ENCODE measurements around the gene IL1RAPL1. TPM values are rescaled to one million over a fixed set of nuclear protein-coding genes. Genes with fewer than 3 reads are reported as not detected.

Gene IL1RAPL1
- total and polyA plus RNA-seq, 4 experiments from 2014 or later = not detected

DNA sequence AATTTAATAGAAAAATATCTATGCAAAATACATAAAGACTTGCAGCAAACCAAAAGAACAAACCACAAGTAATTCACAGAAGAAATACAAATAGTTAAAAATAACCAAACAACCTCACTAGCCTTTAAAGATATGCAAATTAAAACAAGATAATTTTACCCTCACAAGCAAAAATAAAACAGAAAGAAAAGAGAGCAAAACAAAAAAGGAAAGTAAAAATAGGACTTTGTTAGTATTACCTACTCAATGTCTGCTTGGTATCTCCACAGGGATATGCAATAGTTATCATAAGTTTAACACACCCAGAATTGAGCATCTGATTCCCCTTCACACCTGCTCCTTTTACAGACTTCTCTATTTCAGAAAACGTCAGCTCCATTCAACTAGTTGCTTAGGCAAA, 890.6 kb downstream of the IL1RAPL1 start:
- no peaks in the 10 kb centered on the region for H3K36me3 Mint-ChIP-seq
- ChIA-PET POLR2A (ENCODE audit: partially characterized antibody) (no interaction called here), CTCF (ENCODE audit: partially characterized antibody) (no interaction called here)
- no peak overlapping the region for H3K4me3 Mint-ChIP-seq
- no peaks in the 10 kb centered on the region for H3K27me3 Mint-ChIP-seq
- no peaks in the 10 kb centered on the region for H3K4me1 ChIP-seq (ENCODE audit: insufficient read depth, low read length)
- no peaks in the 10 kb centered on the region for H3K36me3 ChIP-seq (ENCODE audit: insufficient read depth, low read length)
- peaks cover 0 to 8% (median 2%) of the 10 kb centered on the region in 8 donors for H3K9me3 Mint-ChIP-seq
- no peaks in the 10 kb centered on the region for H3K9me3 ChIP-seq (ENCODE audit: control insufficient read depth in 1 of 2, low read length in 2 of 2)
- no peak overlapping the region for H3K4me3 ChIP-seq (ENCODE audit: low read length in 2 of 2)
- no peaks in the 10 kb centered on the region for H3K4me1 Mint-ChIP-seq
- H3K27ac Mint-ChIP-seq = no peak overlapping the region
- DNase-seq = no peak
- H3K27me3 ChIP-seq (ENCODE audit: insufficient read depth, low read length) = no peaks in the 10 kb centered on the region
- intact Hi-C loops (cut with micrococcal nuclease) = no loop called here
- H3K27ac ChIP-seq (ENCODE audit: low read depth, low read length) = no peak overlapping the region

DNA sequence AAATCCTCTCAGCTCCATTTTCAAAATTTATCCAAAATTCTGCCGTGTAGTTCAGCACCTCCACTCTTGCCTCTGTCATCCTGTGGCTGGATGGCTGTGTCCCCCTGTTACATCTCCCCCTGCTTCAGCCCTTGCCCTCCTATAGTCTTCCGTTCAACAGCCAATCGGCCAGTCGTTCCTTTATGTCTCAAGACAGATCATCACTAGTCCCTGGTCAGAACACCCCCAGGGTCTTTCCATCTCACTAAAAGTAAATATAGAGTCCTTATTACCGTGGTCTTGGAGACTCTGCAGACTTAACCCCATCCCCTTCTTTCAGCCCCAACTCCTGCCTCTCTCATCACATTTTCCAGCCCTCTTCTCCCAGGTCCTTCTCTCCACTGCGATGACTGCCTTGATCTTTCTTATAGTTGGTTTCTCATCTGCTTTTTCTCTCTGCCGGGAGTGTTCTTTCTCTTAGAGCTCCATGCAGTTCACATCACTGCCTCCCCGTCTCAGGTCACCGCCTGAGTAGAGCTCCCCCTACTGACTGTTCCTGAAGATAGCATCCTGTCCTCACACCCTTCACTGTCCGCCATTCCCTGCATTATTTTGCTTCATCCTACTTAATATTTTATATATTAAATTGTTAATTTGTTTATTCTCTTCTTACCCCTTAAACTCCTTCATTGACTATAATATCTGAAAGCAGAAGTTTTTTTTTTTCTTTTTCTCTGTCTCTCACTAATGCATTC, 891.3 kb downstream of the IL1RAPL1 start:
- H3K27ac Mint-ChIP-seq = no peak overlapping the region
- no peaks in the 10 kb centered on the region for H3K4me1 ChIP-seq (ENCODE audit: insufficient read depth, low read length)
- H3K27me3 ChIP-seq (ENCODE audit: insufficient read depth, low read length) = no peaks in the 10 kb centered on the region
- DNase-seq = no peak
- H3K27me3 Mint-ChIP-seq = no peaks in the 10 kb centered on the region
- no peaks in the 10 kb centered on the region for H3K4me1 Mint-ChIP-seq
- peak overlapping the region in 1 of 8 donors; percentile 37 for H3K4me3 Mint-ChIP-seq
- H3K9me3 Mint-ChIP-seq = peaks cover 0 to 8% (median 2%) of the 10 kb centered on the region in 8 donors
- no peak overlapping the region for H3K4me3 ChIP-seq (ENCODE audit: low read length in 2 of 2)
- POLR2A ChIA-PET (ENCODE audit: partially characterized antibody) = no interaction called here
- H3K36me3 ChIP-seq (ENCODE audit: insufficient read depth, low read length) = no peaks in the 10 kb centered on the region
- intact Hi-C loops (cut with micrococcal nuclease) = no loop called here
- no peak overlapping the region for H3K27ac ChIP-seq (ENCODE audit: low read depth, low read length)
- no peaks in the 10 kb centered on the region for H3K36me3 Mint-ChIP-seq
- CTCF ChIA-PET (ENCODE audit: partially characterized antibody) = no interaction called here
- H3K9me3 ChIP-seq (ENCODE audit: control insufficient read depth in 1 of 2, low read length in 2 of 2) = no peaks in the 10 kb centered on the region

DNA sequence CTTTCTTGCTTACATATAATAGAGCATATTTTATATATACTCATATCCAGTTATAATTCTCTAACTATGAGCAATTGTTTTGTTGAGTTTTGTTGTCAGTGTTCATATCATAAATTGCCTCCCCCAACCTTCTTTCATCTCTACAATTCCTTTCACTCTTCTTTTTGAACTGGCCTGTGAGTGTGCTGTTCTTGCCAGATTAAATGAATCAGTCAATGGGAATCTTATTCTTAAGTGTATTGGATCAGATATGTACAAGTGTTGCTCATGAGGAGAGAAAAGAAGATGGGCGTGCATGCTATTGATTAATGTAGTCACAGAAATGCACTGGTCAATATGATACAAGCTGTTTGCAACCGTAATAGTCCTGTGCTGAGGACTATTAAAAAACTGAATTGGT, 900.0 kb downstream of the IL1RAPL1 start:
- ChIA-PET POLR2A (ENCODE audit: partially characterized antibody) (no interaction called here), CTCF (ENCODE audit: partially characterized antibody) (no interaction called here)
- H3K9me3 ChIP-seq (ENCODE audit: control insufficient read depth in 1 of 2, low read length in 2 of 2) = no peaks in the 10 kb centered on the region
- no peaks in the 10 kb centered on the region for H3K27me3 ChIP-seq (ENCODE audit: insufficient read depth, low read length)
- no peak overlapping the region for H3K27ac ChIP-seq (ENCODE audit: low read depth, low read length)
- Mint-ChIP-seq H3K27ac (no peak overlapping the region), H3K4me3 (no peak overlapping the region), H3K36me3 (no peaks in the 10 kb centered on the region), H3K9me3 (peaks cover 0 to 3% (median 0%) of the 10 kb centered on the region in 8 donors), H3K27me3 (no peaks in the 10 kb centered on the region), H3K4me1 (no peaks in the 10 kb centered on the region)
- no peak for DNase-seq
- intact Hi-C loops (cut with micrococcal nuclease) = no loop called here
- no peaks in the 10 kb centered on the region for H3K36me3 ChIP-seq (ENCODE audit: insufficient read depth, low read length)
- no peak overlapping the region for H3K4me3 ChIP-seq (ENCODE audit: low read length in 2 of 2)
- H3K4me1 ChIP-seq (ENCODE audit: insufficient read depth, low read length) = no peaks in the 10 kb centered on the region

DNA sequence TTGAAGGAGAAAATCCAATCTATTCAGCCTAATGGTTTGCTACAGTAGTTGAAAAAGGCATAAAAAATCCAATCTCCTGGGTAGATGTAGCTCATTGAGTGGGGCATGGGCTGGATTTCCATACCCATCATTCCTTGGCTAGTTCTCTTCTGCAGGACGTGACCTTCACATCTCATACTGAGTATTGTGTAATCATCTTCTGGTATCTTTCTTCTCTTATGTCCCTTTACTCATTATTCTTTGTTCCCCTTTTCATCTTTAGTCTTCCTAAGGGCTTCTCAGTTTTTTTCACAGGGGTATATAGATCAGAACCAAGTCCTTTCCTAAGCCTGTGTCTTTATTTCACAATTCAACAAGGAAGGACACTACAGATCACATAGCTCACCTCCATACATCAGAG, 900.5 kb downstream of the IL1RAPL1 start:
- Histone ChIP-seq H3K9me3 (ENCODE audit: control insufficient read depth in 1 of 2, low read length in 2 of 2) (no peaks in the 10 kb centered on the region), H3K4me1 (ENCODE audit: insufficient read depth, low read length) (no peaks in the 10 kb centered on the region), H3K4me3 (ENCODE audit: low read length in 2 of 2) (no peak overlapping the region), H3K27me3 (ENCODE audit: insufficient read depth, low read length) (no peaks in the 10 kb centered on the region), H3K27ac (ENCODE audit: low read depth, low read length) (no peak overlapping the region), H3K36me3 (ENCODE audit: insufficient read depth, low read length) (no peaks in the 10 kb centered on the region)
- Mint-ChIP-seq H3K9me3 (peaks cover 0 to 3% (median 0%) of the 10 kb centered on the region in 8 donors), H3K27ac (no peak overlapping the region), H3K36me3 (no peaks in the 10 kb centered on the region), H3K27me3 (no peaks in the 10 kb centered on the region), H3K4me3 (no peak overlapping the region), H3K4me1 (no peaks in the 10 kb centered on the region)
- DNase-seq = no peak
- CTCF ChIA-PET (ENCODE audit: partially characterized antibody) = no interaction called here
- intact Hi-C loops (cut with micrococcal nuclease) = no loop called here
- POLR2A ChIA-PET (ENCODE audit: partially characterized antibody) = no interaction called here

DNA sequence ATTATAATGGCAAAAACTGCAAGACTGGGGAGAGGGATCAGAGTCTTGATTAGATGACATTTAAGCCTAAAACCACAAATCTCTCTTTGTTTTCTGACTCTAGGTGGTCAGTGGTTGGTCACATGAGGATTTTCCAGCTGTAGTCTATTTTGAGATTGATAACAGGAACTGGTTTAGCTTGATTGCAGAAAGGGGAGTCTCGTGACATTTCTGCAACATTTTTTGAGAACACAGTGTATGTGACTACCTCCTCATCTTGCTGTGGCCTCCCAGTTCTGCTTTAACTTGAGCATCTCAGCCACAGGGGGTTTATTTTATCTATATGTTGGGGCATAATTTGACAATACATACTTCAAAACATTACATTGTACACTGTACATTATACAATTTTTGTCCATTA, 901.7 kb downstream of the IL1RAPL1 start:
- Histone ChIP-seq H3K4me3 (ENCODE audit: low read length in 2 of 2) (no peak overlapping the region), H3K27me3 (ENCODE audit: insufficient read depth, low read length) (no peaks in the 10 kb centered on the region), H3K27ac (ENCODE audit: low read depth, low read length) (no peak overlapping the region), H3K36me3 (ENCODE audit: insufficient read depth, low read length) (no peaks in the 10 kb centered on the region), H3K9me3 (ENCODE audit: control insufficient read depth in 1 of 2, low read length in 2 of 2) (no peaks in the 10 kb centered on the region), H3K4me1 (ENCODE audit: insufficient read depth, low read length) (no peaks in the 10 kb centered on the region)
- intact Hi-C loops (cut with micrococcal nuclease) = no loop called here
- Mint-ChIP-seq H3K4me1 (no peaks in the 10 kb centered on the region), H3K27ac (no peak overlapping the region), H3K4me3 (no peak overlapping the region), H3K36me3 (no peaks in the 10 kb centered on the region), H3K9me3 (peaks cover 0 to 3% (median 0%) of the 10 kb centered on the region in 8 donors), H3K27me3 (no peaks in the 10 kb centered on the region)
- ChIA-PET POLR2A (ENCODE audit: partially characterized antibody) (no interaction called here), CTCF (ENCODE audit: partially characterized antibody) (no interaction called here)
- no peak for DNase-seq

DNA sequence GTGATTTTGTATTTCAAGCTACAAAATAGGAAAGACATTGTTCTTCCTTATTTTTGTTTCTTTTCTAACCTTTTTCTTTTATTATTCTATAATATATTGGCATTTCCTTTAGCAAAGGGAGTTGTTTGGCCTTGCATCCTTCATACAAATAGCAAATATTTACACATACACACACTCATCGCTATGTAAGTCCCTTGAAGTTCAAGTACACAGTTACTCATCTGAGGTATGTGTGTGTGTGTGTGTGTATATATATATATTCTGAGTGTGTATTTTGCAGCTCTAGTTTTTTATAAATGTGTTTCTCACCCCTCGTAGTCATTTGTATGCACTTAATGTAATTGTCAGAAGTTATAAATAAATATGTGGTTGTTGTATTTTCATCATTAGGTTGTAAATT, 903.4 kb downstream of the IL1RAPL1 start:
- H3K36me3 ChIP-seq (ENCODE audit: insufficient read depth, low read length) = no peaks in the 10 kb centered on the region
- intact Hi-C loops (cut with micrococcal nuclease) = no loop called here
- DNase-seq = no peak
- POLR2A ChIA-PET (ENCODE audit: partially characterized antibody) = no interaction called here
- no peak overlapping the region for H3K27ac Mint-ChIP-seq
- H3K27me3 ChIP-seq (ENCODE audit: insufficient read depth, low read length) = no peaks in the 10 kb centered on the region
- no peak overlapping the region for H3K27ac ChIP-seq (ENCODE audit: low read depth, low read length)
- H3K27me3 Mint-ChIP-seq = no peaks in the 10 kb centered on the region
- CTCF ChIA-PET (ENCODE audit: partially characterized antibody) = no interaction called here
- no peak overlapping the region for H3K4me3 Mint-ChIP-seq
- no peak overlapping the region for H3K4me3 ChIP-seq (ENCODE audit: low read length in 2 of 2)
- H3K4me1 ChIP-seq (ENCODE audit: insufficient read depth, low read length) = no peaks in the 10 kb centered on the region
- H3K36me3 Mint-ChIP-seq = no peaks in the 10 kb centered on the region
- no peaks in the 10 kb centered on the region for H3K9me3 ChIP-seq (ENCODE audit: control insufficient read depth in 1 of 2, low read length in 2 of 2)
- H3K4me1 Mint-ChIP-seq = no peaks in the 10 kb centered on the region
- H3K9me3 Mint-ChIP-seq = peaks cover 0 to 4% (median 0%) of the 10 kb centered on the region in 8 donors

DNA sequence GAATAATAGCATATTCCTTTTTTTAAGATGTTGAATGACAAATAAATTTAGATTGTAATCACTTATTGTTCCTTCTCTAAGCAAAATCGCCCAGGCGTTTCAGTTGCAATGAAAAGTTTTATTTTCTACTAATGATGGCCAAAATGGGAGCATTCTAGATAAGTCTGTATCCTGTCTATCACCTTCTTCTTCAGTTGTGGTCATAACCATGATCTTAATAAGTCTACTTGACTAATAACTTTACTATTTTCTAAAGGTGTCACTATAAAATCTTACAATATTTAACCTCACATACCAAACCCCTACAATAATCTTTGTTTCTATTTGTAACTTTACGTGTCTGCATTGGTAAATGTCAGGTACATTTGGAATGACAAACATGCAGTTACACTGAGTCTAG, 904.4 kb downstream of the IL1RAPL1 start:
- Mint-ChIP-seq H3K27ac (no peak overlapping the region), H3K27me3 (no peaks in the 10 kb centered on the region), H3K4me1 (no peaks in the 10 kb centered on the region), H3K9me3 (peaks cover 0 to 6% (median 0%) of the 10 kb centered on the region in 8 donors), H3K36me3 (no peaks in the 10 kb centered on the region), H3K4me3 (no peak overlapping the region)
- Histone ChIP-seq H3K9me3 (ENCODE audit: control insufficient read depth in 1 of 2, low read length in 2 of 2) (no peaks in the 10 kb centered on the region), H3K36me3 (ENCODE audit: insufficient read depth, low read length) (no peaks in the 10 kb centered on the region), H3K27me3 (ENCODE audit: insufficient read depth, low read length) (no peaks in the 10 kb centered on the region), H3K4me3 (ENCODE audit: low read length in 2 of 2) (no peak overlapping the region), H3K27ac (ENCODE audit: low read depth, low read length) (no peak overlapping the region), H3K4me1 (ENCODE audit: insufficient read depth, low read length) (no peaks in the 10 kb centered on the region)
- intact Hi-C loops (cut with micrococcal nuclease) = no loop called here
- ChIA-PET CTCF (ENCODE audit: partially characterized antibody) (no interaction called here), POLR2A (ENCODE audit: partially characterized antibody) (no interaction called here)
- DNase-seq = no peak

All from CD4-positive, alpha-beta memory T cell (primary cell).